H1 (cell line): ENCODE data around the gene ARHGAP6.

Experiments used
- ATF2 ChIP-seq: IDR thresholded peaks from 2 replicates; pipeline ENCODE4 v1.6.1; 2012; ENCODE audit warnings: low read length, inconsistent platforms
- CEBPB ChIP-seq: IDR thresholded peaks from 2 replicates; pipeline ENCODE4 v1.6.1; 2012; ENCODE audit warnings: low read depth, low read length
- CHD2 ChIP-seq: IDR thresholded peaks from 2 replicates; pipeline ENCODE4 v1.6.1; 2012; ENCODE audit warnings: low read length, improper control_type of control experiment
- CHD7 ChIP-seq: fragments of 300-600 bp; sonication (generic); IDR thresholded peaks from 2 replicates; pipeline ENCODE4 v1.7.1; 2012; ENCODE audit warnings: low read length, moderate library complexity, mild to moderate bottlenecking, inconsistent platforms; ENCODE audit not compliant: insufficient replicate concordance
- CTCF ChIP-seq, 3 experiments: IDR thresholded peaks; 1 replicate in 2 of 3; 2 replicates in 1 of 3; pipeline versions ENCODE4 v1.5.1 to v1.6.1; 2011; ENCODE audit warnings: low read length in 3 of 3, mild to moderate bottlenecking in 3 of 3, inconsistent platforms in 2 of 3, low read depth in 1 of 3, moderate library complexity in 1 of 3; ENCODE audit not compliant: insufficient read depth in 1 of 3; ENCODE audit errors: control extremely low read depth in 1 of 3
- GABPA ChIP-seq: IDR thresholded peaks from 2 replicates; pipeline ENCODE4 v1.6.1; 2011; ENCODE audit warnings: mild to moderate bottlenecking, low read length, moderate library complexity, borderline replicate concordance; ENCODE audit not compliant: insufficient read depth
- HDAC6 ChIP-seq: IDR thresholded peaks from one replicate; pipeline ENCODE4 v1.7.1; 2012; ENCODE audit warnings: low read depth, mild to moderate bottlenecking, inconsistent platforms, low read length, moderate library complexity
- KDM1A ChIP-seq: fragments of 200-600, 300-600 bp; sonication (generic); IDR thresholded peaks from 2 replicates; pipeline ENCODE4 v1.7.1; 2016; ENCODE audit warnings: mild to moderate bottlenecking, low read length, borderline replicate concordance
- NRF1 ChIP-seq: IDR thresholded peaks from 2 replicates; pipeline ENCODE4 v1.6.1; 2011; ENCODE audit warnings: mild to moderate bottlenecking, low read depth, low read length, improper control_type of control experiment
- SP1 ChIP-seq: IDR thresholded peaks from 2 replicates; pipeline ENCODE4 v1.6.1; 2011; ENCODE audit warnings: low read depth, low read length
- TAF1 ChIP-seq: IDR thresholded peaks from 2 replicates; pipeline ENCODE4 v1.6.1; 2011; ENCODE audit warnings: mild to moderate bottlenecking, low read depth, low read length
- TCF12 ChIP-seq: IDR thresholded peaks from 2 replicates; pipeline ENCODE4 v1.6.1; 2011; ENCODE audit warnings: low read depth, mild to moderate bottlenecking, low read length

DNA sequence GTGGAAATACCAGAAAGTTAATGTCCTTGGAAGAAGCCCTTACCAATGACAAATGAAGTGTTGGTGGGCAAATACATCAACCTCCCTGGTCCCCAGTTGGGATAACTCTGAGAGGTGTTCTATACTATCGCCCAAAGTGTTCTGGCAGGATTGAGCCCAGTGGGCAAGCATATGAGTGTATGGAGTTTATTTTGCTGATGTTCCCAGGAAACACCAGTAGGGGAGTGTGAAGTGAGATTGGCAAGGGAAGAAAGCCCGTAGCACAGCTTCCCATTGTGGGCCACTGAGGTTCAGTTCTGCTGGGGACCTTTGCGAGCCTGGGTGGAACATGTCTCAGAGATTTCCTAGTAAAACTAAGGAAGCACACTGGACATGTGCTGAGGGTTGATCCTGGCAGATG lies 65.1 kb downstream of the ARHGAP6 start:
- no peak for TF ChIP-seq TAF1
- no peak for TF ChIP-seq ATF2
- no peak; a peak in 1 of 4 replicates for TF ChIP-seq CTCF (IDR thresholded peaks at IDR 0.05; ENCODE audit: control extremely low read depth in 1 of 3, insufficient read depth in 1 of 3, low read depth in 1 of 3, low read length in 3 of 3)
- no peak for TF ChIP-seq KDM1A
- no peak for TF ChIP-seq GABPA
- TF ChIP-seq SP1: no peak
- TF ChIP-seq HDAC6: no peak
- no peak for TF ChIP-seq CHD7
- no peak for TF ChIP-seq NRF1
- TF ChIP-seq CHD2: no peak
- no peak for TF ChIP-seq CEBPB
- TF ChIP-seq TCF12: no peak
